CD4-positive, alpha-beta T cell treated with Interleukin-6 at 100 ng/mL for 8 hours (primary cell): ENCODE results near the gene EFNA1.
"Not testable (repeated sequence)": the region's sequence is repeated elsewhere in the genome, so short reads cannot be mapped to it uniquely, and the experiment has no call there.

Experiments
- DNase-seq: peaks from one replicate; pipeline ENCODE4 v3.0.0-alpha.2; 2020; ENCODE audit warnings: mixed read lengths, low spot score

EFNA1 gene

GRCh38 chr1:155145491-155145890 is 17.8 kb downstream of the EFNA1 start:
- DNase-seq, result no peak

- DNase-seq, result not testable (repeated sequence)
Observed at GRCh38 chr1:155155996-155156643, 28.4 kb downstream of the EFNA1 start.

GRCh38 chr1:155158991-155159390 is 31.3 kb downstream of the EFNA1 start:
- DNase-seq, result no peak

GRCh38 chr1:155160128-155160527 is 32.5 kb downstream of the EFNA1 start:
- DNase-seq, result no peak

GRCh38 chr1:155162631-155163030 is 35.0 kb downstream of the EFNA1 start:
- not testable (repeated sequence) for DNase-seq

GRCh38 chr1:155163785-155164184 is 36.1 kb downstream of the EFNA1 start:
- not testable (repeated sequence) for DNase-seq

GRCh38 chr1:155164625-155165024 is 36.9 kb downstream of the EFNA1 start:
- DNase-seq, result not testable (repeated sequence)

- DNase-seq, result no peak
Observed at GRCh38 chr1:155166051-155166470, 38.4 kb downstream of the EFNA1 start.

- DNase-seq, result no peak
Observed at GRCh38 chr1:155166471-155167165, 38.9 kb downstream of the EFNA1 start.

- DNase-seq, result peak; percentile 86
Observed at GRCh38 chr1:155167166-155168104, 39.8 kb downstream of the EFNA1 start.

GRCh38 chr1:155168105-155168445 is 40.4 kb downstream of the EFNA1 start:
- not testable (repeated sequence) for DNase-seq

GRCh38 chr1:155168456-155169210 is 41.0 kb downstream of the EFNA1 start:
- DNase-seq, result no peak

- DNase-seq, result no peak
Observed at GRCh38 chr1:155169541-155169940, 41.9 kb downstream of the EFNA1 start.

- DNase-seq, result no peak
Observed at GRCh38 chr1:155170101-155170785, 42.6 kb downstream of the EFNA1 start.

GRCh38 chr1:155170806-155171205 is 43.1 kb downstream of the EFNA1 start:
- no peak for DNase-seq

- no peak for DNase-seq
Observed at GRCh38 chr1:155171836-155172731, 44.4 kb downstream of the EFNA1 start.

GRCh38 chr1:155172732-155173477 is 45.2 kb downstream of the EFNA1 start, which contains the start of gene KRTCAP2:
KRTCAP2 (minus strand) TSS chr1:155173304; CDS start chr1:155173224, 80 bp downstream.
- peak; percentile 95 for DNase-seq

GRCh38 chr1:155173478-155174323 is 46.0 kb downstream of the EFNA1 start, which contains the start of gene TRIM46:
TRIM46 (plus strand) TSS chr1:155173849; CDS start chr1:155173967, 118 bp downstream.
- DNase-seq, result peak; percentile 70
